HG02759 (cell line): Measurements from ENCODE around the gene KLK7.
"Not testable (repeated sequence)": the region's sequence is repeated elsewhere in the genome, so short reads cannot be mapped to it uniquely, and the experiment has no call there.

Experiments
- ATAC-seq: cut with Tn5 transposase; IDR thresholded peaks from one replicate; pipeline ENCODE4 v1.9.1; 2021; ENCODE audit warnings: mild to moderate bottlenecking, moderate library complexity; ENCODE audit not compliant: unreplicated experiment

The KLK7 gene

GRCh38 chr19:51012661-51013190 is 29.0 kb upstream of the KLK7 start:
- no peak for ATAC-seq

- no peak for ATAC-seq
Measured at GRCh38 chr19:51010066-51010795, 26.5 kb upstream of the KLK7 start.

GRCh38 chr19:51009061-51009891 is 25.6 kb upstream of the KLK7 start:
- no peak for ATAC-seq

- no peak for ATAC-seq
Measured at GRCh38 chr19:51007488-51007887, 23.8 kb upstream of the KLK7 start.

- no peak for ATAC-seq
Measured at GRCh38 chr19:51006406-51006805, 22.7 kb upstream of the KLK7 start.

GRCh38 chr19:51005248-51005647 is 21.5 kb upstream of the KLK7 start:
- ATAC-seq, result no peak

- no peak for ATAC-seq
Measured at GRCh38 chr19:51003316-51003715, 19.6 kb upstream of the KLK7 start.

GRCh38 chr19:51002542-51003311 is 19.0 kb upstream of the KLK7 start:
- no peak for ATAC-seq

- ATAC-seq, result no peak
Measured at GRCh38 chr19:51002089-51002532, 18.4 kb upstream of the KLK7 start.

GRCh38 chr19:51001515-51001914 is 17.8 kb upstream of the KLK7 start, which contains the start of gene KLK8:
Gene KLK8, minus strand, starts transcription at chr19:51001604. Its CDS starts 437 bp downstream, at chr19:51001167.
- no peak for ATAC-seq

GRCh38 chr19:51000981-51001380 is 17.3 kb upstream of the KLK7 start:
- no peak for ATAC-seq

- ATAC-seq, result no peak
Measured at GRCh38 chr19:51000426-51000825, 16.7 kb upstream of the KLK7 start.

GRCh38 chr19:50998686-50999085 is 15.0 kb upstream of the KLK7 start:
- ATAC-seq, result no peak

GRCh38 chr19:50998061-50998460 is 14.3 kb upstream of the KLK7 start:
- ATAC-seq, result no peak

GRCh38 chr19:50994129-50994528 is 10.4 kb upstream of the KLK7 start:
- no peak for ATAC-seq

GRCh38 chr19:50992666-50993035 is 8.9 kb upstream of the KLK7 start:
- no peak for ATAC-seq

- ATAC-seq, result not testable (repeated sequence)
Measured at GRCh38 chr19:50984416-50984815, 699 bp upstream of the KLK7 start.

- ATAC-seq, result no peak
Measured at GRCh38 chr19:50982186-50982585, 1.5 kb downstream of the KLK7 start.

- no peak for ATAC-seq
Measured at GRCh38 chr19:50981587-50982146, 2.0 kb downstream of the KLK7 start.

GRCh38 chr19:50980208-50980607 is 3.5 kb downstream of the KLK7 start:
- no peak for ATAC-seq

- no peak for ATAC-seq
Measured at GRCh38 chr19:50979758-50980157, 4.0 kb downstream of the KLK7 start.
